PC-9 (cell line): ENCODE data around the gene C1orf52.

Experiments
- CTCF ChIP-seq: fragments of 200-600 bp; sonication (generic); conservative IDR thresholded peaks from 2 replicates; pipeline ENCODE4 v1.6.1; 2017; ENCODE audit warnings: mixed run types, antibody characterized with exemption, mild to moderate bottlenecking, moderate library complexity
- EZH2 ChIP-seq: fragments of 200-600 bp; sonication (generic); IDR thresholded peaks from 2 replicates; pipeline ENCODE4 v1.8.0; 2017; ENCODE audit warnings: antibody characterized with exemption, low read depth

GRCh38 chr1:85200463-85201339 is 58.8 kb downstream of the C1orf52 start, which contains the start of gene SYDE2:
- TF ChIP-seq EZH2 (no peak), CTCF (no peak)
